ENCODE results near the gene MEGF6.

The MEGF6 gene

DNA sequence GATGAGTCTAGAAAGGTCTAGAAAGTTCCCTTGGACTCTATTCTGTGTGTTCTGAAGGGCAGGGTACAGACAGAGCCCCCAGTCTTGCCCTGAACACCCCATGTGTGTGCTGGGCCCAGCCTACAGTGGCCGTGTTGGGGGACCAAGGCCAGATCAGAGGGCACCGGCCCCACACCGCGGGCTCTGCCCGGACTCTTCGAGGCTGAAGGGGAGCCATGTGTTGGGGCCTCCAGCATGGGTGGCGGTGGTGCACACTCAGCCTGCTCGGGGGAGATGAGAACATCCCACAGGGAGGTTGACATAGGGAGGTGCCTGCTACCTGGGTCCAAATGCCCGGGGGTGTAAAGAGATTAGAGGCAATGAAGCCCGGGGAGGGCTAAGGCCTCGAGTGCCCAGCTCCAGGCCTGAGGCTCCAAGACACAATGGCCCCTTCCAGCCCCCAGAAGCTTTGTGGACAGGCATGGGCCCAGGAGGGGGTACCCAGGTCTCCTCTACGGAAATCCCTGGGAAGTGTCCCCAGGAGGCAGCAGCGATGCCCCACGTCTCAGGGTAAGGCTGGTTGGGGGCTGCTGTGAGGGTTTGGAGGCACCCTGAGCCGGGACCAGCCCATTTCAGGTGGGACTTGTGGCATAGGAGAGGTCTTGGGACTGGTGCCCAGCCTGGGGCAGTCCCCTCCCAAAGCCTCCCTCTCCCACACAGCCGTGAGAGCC lies 144.8 kb downstream of the MEGF6 start:
- no peak for DNase-seq
- no peak overlapping the region for H3K4me3 Mint-ChIP-seq
- H3K9me3 Mint-ChIP-seq = no peaks in the 10 kb centered on the region
- H3K27ac Mint-ChIP-seq = no peak overlapping the region
- H3K27me3 Mint-ChIP-seq = no peaks in the 10 kb centered on the region
- H3K4me1 Mint-ChIP-seq (ENCODE audit: low read depth) = peaks cover 4% of the 10 kb centered on the region
- no peaks in the 10 kb centered on the region for H3K36me3 Mint-ChIP-seq (ENCODE audit: low read depth)

DNA sequence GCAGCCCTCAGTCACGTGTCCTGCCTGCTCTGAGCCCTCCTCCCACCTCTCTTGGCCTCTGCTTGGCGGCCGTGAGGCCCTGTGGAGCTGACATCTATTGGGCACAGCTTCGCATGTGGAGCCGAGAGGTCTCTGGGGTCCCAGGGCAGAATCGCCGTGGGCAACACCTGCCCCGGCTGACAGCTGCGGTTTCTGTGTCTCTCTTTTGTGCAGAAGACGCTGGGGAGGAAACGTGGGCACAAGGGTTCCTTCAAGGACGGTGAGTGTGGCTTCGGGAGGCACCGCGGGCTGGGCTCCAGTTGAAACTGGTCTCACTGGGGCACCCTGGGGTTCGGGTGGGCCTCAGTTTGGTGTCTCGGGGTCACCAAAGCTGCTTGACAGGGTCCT lies 145.4 kb downstream of the MEGF6 start:
- no peak overlapping the region for H3K4me3 Mint-ChIP-seq
- H3K36me3 Mint-ChIP-seq (ENCODE audit: low read depth) = no peaks in the 10 kb centered on the region
- H3K4me1 Mint-ChIP-seq (ENCODE audit: low read depth) = peaks cover 4% of the 10 kb centered on the region
- H3K27ac Mint-ChIP-seq = no peak overlapping the region
- DNase-seq = no peak
- H3K9me3 Mint-ChIP-seq = no peaks in the 10 kb centered on the region
- no peaks in the 10 kb centered on the region for H3K27me3 Mint-ChIP-seq

DNA sequence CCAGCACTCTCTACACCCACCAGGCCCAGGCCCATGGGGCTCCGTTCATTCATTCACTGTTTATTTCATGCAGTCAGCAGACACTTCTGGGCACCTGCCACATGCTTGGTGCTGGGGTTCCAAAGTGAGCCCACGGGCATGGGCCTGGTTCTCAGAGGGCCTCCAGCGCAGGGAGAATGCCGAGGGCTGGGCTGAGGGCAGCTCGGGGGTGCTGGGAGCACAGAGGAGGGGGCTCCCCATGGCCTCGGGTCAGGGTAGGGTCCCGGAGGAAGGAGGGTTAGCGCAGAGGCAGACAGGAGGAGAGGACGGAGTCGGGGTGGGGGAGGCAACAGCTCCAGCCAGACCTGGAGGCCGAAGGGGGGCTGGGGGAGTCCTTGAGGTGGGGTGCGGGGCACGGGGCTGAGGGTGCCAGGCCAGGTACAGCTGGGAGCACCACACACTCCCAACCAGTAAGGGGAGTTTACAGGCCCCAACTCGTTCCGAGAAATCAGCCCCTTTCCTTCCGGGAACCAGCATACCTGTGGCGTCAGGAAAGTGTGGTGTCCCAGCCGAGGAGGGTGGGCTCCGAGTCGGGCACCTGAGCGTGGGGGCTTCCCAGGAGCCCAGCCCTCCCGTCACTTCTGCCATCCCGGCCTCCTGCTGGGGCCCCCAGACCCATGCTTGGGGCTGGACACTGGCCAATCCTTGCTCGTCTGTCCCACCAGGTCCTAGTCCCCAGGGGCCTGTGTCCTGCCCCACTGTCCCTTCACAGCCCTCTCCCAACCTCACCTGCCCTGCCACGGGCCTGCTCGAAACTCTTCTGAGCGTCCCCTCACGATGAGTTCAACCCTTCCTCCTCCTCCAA lies 146.0 kb downstream of the MEGF6 start:
- Mint-ChIP-seq H3K9me3 (no peaks in the 10 kb centered on the region), H3K27me3 (no peaks in the 10 kb centered on the region), H3K27ac (no peak overlapping the region), H3K4me1 (ENCODE audit: low read depth) (peaks cover 4% of the 10 kb centered on the region), H3K4me3 (no peak overlapping the region), H3K36me3 (ENCODE audit: low read depth) (no peaks in the 10 kb centered on the region)
- DNase-seq = no peak

DNA sequence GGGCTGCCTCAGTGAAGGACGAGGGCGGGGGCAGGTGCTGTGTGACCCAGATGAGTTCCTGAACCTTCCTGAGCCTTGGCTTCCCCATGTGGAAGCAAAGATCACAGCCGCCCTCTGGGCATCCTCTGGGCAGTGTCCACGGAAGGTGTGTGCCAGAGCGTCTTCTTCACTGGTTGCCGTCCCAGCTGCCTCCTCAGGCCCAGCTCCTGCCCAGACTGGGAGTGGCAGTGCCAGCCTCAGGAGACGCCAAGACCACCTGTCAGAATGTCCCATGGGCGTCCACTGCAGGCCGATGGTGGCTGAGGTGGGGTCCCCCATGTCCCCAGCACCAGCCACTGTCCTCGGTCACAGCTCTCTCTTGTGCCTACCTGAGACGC lies 146.7 kb downstream of the MEGF6 start:
- Mint-ChIP-seq H3K36me3 (ENCODE audit: low read depth) (no peaks in the 10 kb centered on the region), H3K9me3 (no peaks in the 10 kb centered on the region), H3K4me3 (no peak overlapping the region), H3K4me1 (ENCODE audit: low read depth) (peaks cover 4% of the 10 kb centered on the region), H3K27ac (no peak overlapping the region), H3K27me3 (no peaks in the 10 kb centered on the region)
- no peak for DNase-seq

DNA sequence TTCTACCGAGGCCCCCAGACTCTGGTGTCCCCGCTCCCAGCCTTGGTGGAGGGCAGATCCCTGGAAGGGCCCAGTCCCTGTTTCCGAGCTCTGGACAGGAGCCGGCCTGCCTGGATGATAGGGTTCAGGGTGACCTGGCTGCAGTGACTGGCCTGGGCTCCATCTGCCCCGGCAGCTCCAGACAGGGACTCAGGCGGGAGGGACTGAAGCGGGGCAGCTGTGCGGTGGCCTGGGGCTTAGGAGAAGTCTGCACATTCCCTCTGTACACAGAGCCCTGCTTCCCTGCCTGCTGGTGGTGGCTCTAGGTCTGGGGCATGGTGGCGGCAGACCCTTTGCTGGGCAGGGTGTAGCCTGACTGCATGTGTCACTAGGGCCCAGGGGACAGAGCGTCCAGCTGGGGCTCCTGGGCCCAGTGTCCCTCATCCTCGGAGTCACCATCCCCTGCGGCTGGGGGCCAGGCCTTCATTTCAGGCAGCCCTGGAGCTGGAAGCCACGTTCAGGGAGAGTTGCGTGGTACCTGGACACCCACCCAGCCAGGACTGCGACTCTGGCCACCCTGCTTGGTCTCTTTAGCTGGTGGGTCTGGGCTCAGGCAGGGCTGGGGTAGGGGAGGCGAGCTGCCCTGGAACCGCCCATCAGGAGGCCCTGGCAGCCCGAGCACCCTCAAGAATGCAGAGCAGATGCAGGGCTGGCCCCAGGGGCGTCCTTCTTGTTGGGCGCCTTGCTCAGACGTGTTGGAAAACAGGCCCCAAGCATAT lies 147.2 kb downstream of the MEGF6 start:
- H3K27me3 Mint-ChIP-seq = no peaks in the 10 kb centered on the region
- no peak for DNase-seq
- H3K4me1 Mint-ChIP-seq (ENCODE audit: low read depth) = peaks cover 4% of the 10 kb centered on the region
- H3K4me3 Mint-ChIP-seq = no peak overlapping the region
- H3K36me3 Mint-ChIP-seq (ENCODE audit: low read depth) = no peaks in the 10 kb centered on the region
- H3K27ac Mint-ChIP-seq = no peak overlapping the region
- no peaks in the 10 kb centered on the region for H3K9me3 Mint-ChIP-seq

DNA sequence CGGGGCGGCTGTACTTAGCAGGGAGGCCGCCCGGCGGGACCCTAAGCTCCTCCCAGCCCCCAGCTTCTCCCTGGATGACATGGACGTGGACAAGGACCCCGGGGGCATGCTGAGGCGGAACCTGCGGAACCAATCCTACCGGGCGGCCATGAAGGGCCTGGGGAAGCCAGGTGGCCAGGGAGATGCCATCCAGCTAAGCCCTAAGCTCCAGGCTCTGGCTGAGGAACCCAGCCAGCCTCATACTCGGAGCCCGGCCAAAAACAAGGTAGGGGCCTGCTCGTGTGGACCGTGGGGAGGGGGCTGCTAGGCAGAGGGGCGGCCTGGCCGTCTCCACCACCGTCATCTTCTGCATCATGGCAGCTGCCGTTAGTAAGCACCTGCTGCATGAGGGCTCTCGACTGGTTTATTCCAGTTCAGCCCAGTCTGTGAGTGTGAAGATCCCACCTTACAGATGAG lies 147.9 kb downstream of the MEGF6 start:
- H3K4me3 Mint-ChIP-seq = no peak overlapping the region
- no peak overlapping the region for H3K27ac Mint-ChIP-seq
- H3K36me3 Mint-ChIP-seq (ENCODE audit: low read depth) = no peaks in the 10 kb centered on the region
- H3K9me3 Mint-ChIP-seq = no peaks in the 10 kb centered on the region
- no peaks in the 10 kb centered on the region for H3K27me3 Mint-ChIP-seq
- no peak for DNase-seq
- peaks cover 4% of the 10 kb centered on the region for H3K4me1 Mint-ChIP-seq (ENCODE audit: low read depth)

DNA sequence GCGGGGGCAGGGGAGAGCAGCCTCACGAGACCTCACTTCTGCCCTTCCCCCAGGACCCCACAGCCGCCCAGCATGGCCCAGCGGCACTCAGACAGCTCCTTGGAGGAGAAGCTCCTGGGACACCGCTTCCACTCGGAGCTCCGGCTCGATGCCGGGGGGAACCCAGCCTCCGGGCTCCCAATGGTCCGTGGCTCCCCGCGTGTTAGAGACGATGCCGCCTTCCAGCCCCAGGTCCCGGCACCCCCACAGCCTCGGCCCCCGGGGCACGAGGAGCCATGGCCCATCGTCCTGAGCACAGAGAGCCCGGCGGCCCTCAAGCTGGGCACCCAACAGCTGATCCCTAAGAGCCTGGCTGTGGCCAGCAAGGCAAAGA lies 148.3 kb downstream of the MEGF6 start:
- no peaks in the 10 kb centered on the region for H3K27me3 Mint-ChIP-seq
- no peak for DNase-seq
- H3K4me1 Mint-ChIP-seq (ENCODE audit: low read depth) = peaks cover 4% of the 10 kb centered on the region
- H3K36me3 Mint-ChIP-seq (ENCODE audit: low read depth) = no peaks in the 10 kb centered on the region
- no peak overlapping the region for H3K4me3 Mint-ChIP-seq
- H3K9me3 Mint-ChIP-seq = no peaks in the 10 kb centered on the region
- H3K27ac Mint-ChIP-seq = no peak overlapping the region

DNA sequence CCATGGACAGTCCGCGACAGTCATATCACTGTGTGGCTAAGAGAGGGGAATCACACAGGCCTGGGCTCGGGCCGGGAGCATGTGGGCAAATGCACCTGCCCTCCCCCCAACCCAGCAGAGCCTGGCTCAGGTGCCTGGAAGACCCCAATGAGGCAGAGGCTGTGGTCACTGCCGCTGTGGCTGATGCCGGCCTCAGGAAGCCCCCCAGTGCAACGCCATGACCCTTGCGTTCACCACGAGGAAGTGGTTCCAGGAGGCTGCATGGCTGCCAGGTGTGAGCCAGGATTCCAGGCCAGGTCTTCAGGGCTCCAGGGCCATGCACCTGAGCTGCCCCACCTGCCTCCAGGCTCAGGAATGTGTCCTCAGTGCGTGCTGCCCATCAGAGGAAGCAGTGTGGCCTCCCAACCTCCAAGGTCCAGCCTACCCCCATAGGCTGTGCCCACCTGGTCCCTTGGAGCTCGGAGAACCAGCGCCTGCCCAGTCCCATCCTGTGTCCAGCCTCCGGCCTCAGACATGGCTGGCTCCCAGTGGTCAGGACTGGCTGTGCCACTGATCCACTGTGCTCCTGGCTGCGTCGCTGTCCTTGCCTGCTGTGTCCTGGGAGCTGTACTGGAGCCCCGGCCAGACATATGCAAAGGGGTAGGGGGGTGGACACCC lies 148.8 kb downstream of the MEGF6 start:
- Mint-ChIP-seq H3K4me1 (ENCODE audit: low read depth) (peaks cover 4% of the 10 kb centered on the region), H3K36me3 (ENCODE audit: low read depth) (no peaks in the 10 kb centered on the region), H3K9me3 (no peaks in the 10 kb centered on the region), H3K4me3 (no peak overlapping the region), H3K27ac (no peak overlapping the region), H3K27me3 (no peaks in the 10 kb centered on the region)
- no peak for DNase-seq

DNA sequence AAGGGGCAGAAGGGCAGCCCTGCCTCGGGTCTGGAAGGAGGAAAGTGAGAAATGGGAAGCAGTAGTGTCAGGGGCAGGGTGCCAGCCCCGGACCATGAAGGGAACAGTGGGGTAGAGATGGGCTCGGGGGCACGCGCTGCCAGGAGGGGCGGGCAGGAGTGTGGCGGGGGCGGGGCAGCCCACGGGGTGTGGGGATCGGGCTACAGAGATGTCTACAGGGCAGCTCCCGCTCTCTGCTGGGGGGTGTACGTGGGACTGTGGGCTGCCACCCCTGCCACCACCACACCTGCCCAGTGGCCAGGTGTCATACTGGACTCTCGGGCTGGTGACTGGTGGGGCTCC lies 149.4 kb downstream of the MEGF6 start:
- no peaks in the 10 kb centered on the region for H3K27me3 Mint-ChIP-seq
- H3K9me3 Mint-ChIP-seq = no peaks in the 10 kb centered on the region
- no peaks in the 10 kb centered on the region for H3K36me3 Mint-ChIP-seq (ENCODE audit: low read depth)
- no peak overlapping the region for H3K4me3 Mint-ChIP-seq
- peaks cover 4% of the 10 kb centered on the region for H3K4me1 Mint-ChIP-seq (ENCODE audit: low read depth)
- no peak for DNase-seq
- H3K27ac Mint-ChIP-seq = no peak overlapping the region

DNA sequence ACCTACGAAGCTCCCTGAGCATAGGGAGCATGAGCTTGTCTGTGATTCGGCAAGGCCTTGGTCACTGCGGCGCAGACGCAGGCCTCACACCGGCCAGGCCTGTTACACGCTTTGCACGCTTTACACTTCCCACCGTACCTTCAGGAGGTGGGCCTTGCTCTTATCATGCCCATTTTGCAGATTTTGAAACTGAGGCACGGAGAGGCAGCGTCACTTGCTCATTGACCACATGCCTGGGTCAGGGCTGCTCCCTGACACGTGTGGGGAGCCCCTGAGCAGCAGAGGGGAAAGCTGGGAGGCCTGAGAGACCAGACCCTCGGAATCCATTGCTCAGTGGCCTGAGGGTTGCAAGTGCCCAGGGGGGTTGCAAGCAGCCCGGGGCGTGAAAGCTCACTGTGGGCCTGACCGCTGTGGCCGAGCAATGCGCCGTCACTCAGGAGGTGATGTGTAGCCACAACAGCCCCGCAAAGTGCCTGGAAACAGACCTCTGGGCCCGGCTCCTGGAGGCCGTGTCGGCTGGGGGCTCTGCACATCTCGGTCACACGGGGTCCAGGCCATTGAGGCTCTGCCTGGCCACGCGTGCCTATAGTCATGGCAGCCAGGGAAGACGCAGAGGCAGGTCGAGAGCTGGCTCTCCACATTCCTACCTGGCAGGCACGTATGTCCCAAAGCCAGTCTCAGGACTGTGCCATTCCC lies 149.9 kb downstream of the MEGF6 start:
- no peak overlapping the region for H3K27ac Mint-ChIP-seq
- H3K9me3 Mint-ChIP-seq = no peaks in the 10 kb centered on the region
- no peaks in the 10 kb centered on the region for H3K36me3 Mint-ChIP-seq (ENCODE audit: low read depth)
- H3K4me3 Mint-ChIP-seq = no peak overlapping the region
- DNase-seq = no peak
- H3K4me1 Mint-ChIP-seq (ENCODE audit: low read depth) = peaks cover 4% of the 10 kb centered on the region
- H3K27me3 Mint-ChIP-seq = no peaks in the 10 kb centered on the region

DNA sequence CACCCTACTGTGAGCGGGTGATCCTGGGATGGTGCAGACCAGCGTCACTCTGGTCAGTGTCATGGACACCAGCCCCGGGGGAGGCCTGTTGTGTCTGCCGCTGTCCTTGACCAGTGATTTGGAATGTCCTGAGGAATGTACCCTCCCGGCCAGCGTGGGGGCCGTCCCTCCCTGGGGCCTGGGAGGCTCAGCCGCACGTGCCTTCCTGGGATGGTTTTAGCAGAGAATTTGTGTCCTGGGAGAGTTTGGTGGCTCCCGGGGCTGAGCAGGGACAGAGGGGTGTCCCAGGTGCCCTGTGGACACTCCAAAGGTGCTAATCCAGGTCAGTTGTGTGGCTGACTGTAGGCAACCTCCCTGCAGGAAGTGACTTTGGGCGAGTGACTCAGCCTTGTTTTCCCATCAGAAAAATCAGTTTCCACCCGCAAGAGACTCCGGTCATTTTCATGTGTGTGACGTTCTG lies 150.6 kb downstream of the MEGF6 start:
- no peaks in the 10 kb centered on the region for H3K9me3 Mint-ChIP-seq
- no peak overlapping the region for H3K27ac Mint-ChIP-seq
- DNase-seq = no peak
- peaks cover under 1% of the 10 kb centered on the region for H3K4me1 Mint-ChIP-seq (ENCODE audit: low read depth)
- H3K36me3 Mint-ChIP-seq (ENCODE audit: low read depth) = no peaks in the 10 kb centered on the region
- H3K27me3 Mint-ChIP-seq = peaks cover under 1% of the 10 kb centered on the region
- no peak overlapping the region for H3K4me3 Mint-ChIP-seq

DNA sequence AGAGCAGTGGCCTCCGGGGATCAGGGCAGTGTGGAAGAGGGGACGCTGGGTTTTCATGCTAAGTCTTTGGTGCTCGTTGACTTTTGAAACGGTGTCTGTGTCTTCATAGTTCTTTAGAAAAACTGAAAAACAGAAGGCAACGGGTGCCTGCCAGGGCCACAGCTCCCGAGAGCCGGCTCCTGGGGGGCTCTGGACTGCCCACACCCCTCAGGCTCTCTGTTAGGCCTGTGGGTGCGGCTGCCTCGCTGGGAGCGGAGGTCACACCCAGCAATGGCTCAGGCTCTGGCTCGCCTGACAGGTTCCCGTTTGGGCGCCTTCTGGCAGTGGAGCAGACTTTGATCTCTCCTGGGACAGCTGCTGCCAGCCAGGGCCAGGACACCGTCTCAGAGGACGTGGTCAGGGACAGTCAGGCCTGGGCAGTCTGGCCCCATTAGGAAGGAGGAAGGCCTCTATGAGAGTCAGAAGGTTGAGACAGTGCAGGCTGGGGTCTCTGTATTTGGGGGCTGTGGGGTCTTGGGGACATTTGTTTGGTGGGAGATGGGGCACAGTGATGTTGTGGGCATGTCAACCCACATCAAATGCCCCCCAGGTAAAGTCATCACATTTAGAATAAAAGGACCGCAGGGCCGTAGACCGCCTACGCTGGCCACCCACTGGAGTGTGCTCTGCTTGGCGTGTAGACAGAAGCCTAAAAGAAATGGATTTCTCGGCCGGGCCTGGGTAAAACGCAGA lies 151.2 kb downstream of the MEGF6 start:
- H3K9me3 Mint-ChIP-seq = no peaks in the 10 kb centered on the region
- H3K27me3 Mint-ChIP-seq = peaks cover 5% of the 10 kb centered on the region
- DNase-seq = no peak
- no peaks in the 10 kb centered on the region for H3K36me3 Mint-ChIP-seq (ENCODE audit: low read depth)
- H3K27ac Mint-ChIP-seq = no peak overlapping the region
- H3K4me3 Mint-ChIP-seq = no peak overlapping the region
- peaks cover 1% of the 10 kb centered on the region for H3K4me1 Mint-ChIP-seq (ENCODE audit: low read depth)

DNA sequence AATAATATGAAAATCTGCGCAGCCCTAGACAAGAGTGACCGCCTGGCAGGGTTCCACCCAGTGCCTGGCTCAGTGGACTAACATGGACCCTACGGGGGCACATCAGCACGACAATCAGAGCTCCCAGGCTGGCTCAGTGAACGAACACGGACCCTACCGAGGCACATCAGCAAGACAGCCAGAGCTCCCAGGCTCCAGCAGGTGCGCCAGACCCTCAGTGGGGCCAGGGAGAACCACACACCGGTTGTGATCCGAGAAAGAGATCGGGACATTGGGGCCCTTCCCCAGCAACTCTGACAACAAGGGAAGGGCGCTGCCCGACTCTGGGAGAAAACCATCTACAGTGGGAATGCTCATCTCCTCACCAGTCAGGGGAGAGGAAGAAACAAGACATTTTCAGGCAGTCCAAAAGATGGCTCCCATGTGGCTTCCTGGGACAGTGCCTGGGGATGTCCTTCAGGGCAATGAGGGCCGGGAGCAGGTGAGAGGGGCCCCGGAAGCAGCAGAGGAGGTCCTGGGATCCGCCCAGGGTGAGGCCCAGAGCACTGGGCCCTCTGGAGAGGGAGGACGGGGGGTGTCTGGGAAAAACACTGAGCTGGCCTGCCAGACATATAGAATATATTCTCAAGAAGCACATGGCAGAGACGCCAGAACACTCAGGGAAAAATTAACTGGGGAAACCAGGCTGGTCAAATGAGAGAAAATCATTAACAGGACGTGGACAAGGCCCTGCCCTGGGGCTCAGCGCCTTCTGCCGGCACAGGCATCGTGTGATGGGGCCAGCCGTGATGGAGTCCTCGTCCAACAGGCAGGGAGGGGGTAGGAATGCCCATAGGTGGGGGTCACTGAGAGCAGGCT lies 152.0 kb downstream of the MEGF6 start:
- Mint-ChIP-seq H3K36me3 (ENCODE audit: low read depth) (no peaks in the 10 kb centered on the region), H3K27me3 (peaks cover 5% of the 10 kb centered on the region), H3K4me3 (no peak overlapping the region), H3K9me3 (no peaks in the 10 kb centered on the region), H3K4me1 (ENCODE audit: low read depth) (peaks cover 3% of the 10 kb centered on the region), H3K27ac (no peak overlapping the region)
- no peak for DNase-seq
